ENCODE measurements around the gene SIL1. TPM values are rescaled to one million over a fixed set of nuclear protein-coding genes. Genes with fewer than 3 reads are reported as not detected.

SIL1 gene
- total RNA-seq, result 16.1 and 22.0 TPM in 2 replicates

- peak within 1 kb of the TSS; percentile 91 for H3K4me3 Mint-ChIP-seq
- ATAC-seq (ENCODE audit: low read depth) (peak; percentile 98), DNase-seq (peak; percentile 91)
- ChIA-PET CTCF (interaction anchor here (0.7 kb wide), 2 partner anchors 76 to 96 kb away, joined by 3 read pairs; no protein-coding TSS in a partner anchor), POLR2A (interaction anchor here (0.5 to 1.8 kb wide), 18 partner anchors 12 to 845 kb away, joined by 3 to 14 read pairs (median 5); partner anchors contain the start of genes CXXC5, MATR3, PAIP2 and SPATA24)
- intact Hi-C loops (cut with micrococcal nuclease), result loop anchor here (1.0 to 10.0 kb wide), 7 partner anchors 76 to 1207 kb away; partner anchors contain the start of genes ANKHD1, CTNNA1, FAM53C and HSPA9
- H3K27ac Mint-ChIP-seq, result peak within 1 kb of the TSS; percentile 90
- no peaks in the 10 kb centered on the region for H3K9me3 Mint-ChIP-seq
- no peaks in the 10 kb centered on the region for H3K27me3 Mint-ChIP-seq
- no peak for TF ChIP-seq CTCF (IDR thresholded peaks at IDR 0.05)
- H3K36me3 Mint-ChIP-seq (ENCODE audit: low read depth), result peaks cover 2% of the 10 kb centered on the region
- H3K4me1 Mint-ChIP-seq, result peaks cover 21% of the 10 kb centered on the region
Observed at GRCh38 chr5:139197710-139198669, at the start of gene SIL1. TSS of gene SIL1 (minus strand) at chr5:139198368. CDS start at chr5:139127843, 70,525 bp downstream.

GRCh38 chr5:139246394-139246793 is 48.2 kb upstream of the SIL1 start:
- no peak for ATAC-seq (ENCODE audit: low read depth)
- ChIA-PET POLR2A (no interaction called here), CTCF (no interaction called here)

GRCh38 chr5:139245637-139246339 is 47.6 kb upstream of the SIL1 start:
- no peaks in the 10 kb centered on the region for H3K36me3 Mint-ChIP-seq (ENCODE audit: low read depth)
- no peak overlapping the region for H3K27ac Mint-ChIP-seq
- POLR2A ChIA-PET, result no interaction called here

More at GRCh38 chr5:139246394-139246793, 48.2 kb upstream of the SIL1 start:
- DNase-seq, result no peak
- intact Hi-C loops (cut with micrococcal nuclease), result no loop called here
- H3K27ac Mint-ChIP-seq, result no peak overlapping the region
- H3K36me3 Mint-ChIP-seq (ENCODE audit: low read depth), result no peaks in the 10 kb centered on the region
- H3K4me3 Mint-ChIP-seq, result no peak overlapping the region
- H3K27me3 Mint-ChIP-seq, result no peaks in the 10 kb centered on the region
- TF ChIP-seq CTCF (IDR thresholded peaks at IDR 0.05), result no peak
- H3K4me1 Mint-ChIP-seq, result peaks cover 3% of the 10 kb centered on the region
- no peaks in the 10 kb centered on the region for H3K9me3 Mint-ChIP-seq

GRCh38 chr5:139243425-139243970 is 45.3 kb upstream of the SIL1 start:
- peaks cover 11% of the 10 kb centered on the region for H3K27me3 Mint-ChIP-seq
- H3K36me3 Mint-ChIP-seq (ENCODE audit: low read depth), result no peaks in the 10 kb centered on the region
- no peak for ATAC-seq (ENCODE audit: low read depth)
- H3K9me3 Mint-ChIP-seq, result no peaks in the 10 kb centered on the region
- no peak for DNase-seq
- ChIA-PET CTCF (no interaction called here), POLR2A (no interaction called here)
- intact Hi-C loops (cut with micrococcal nuclease), result no loop called here
- no peak overlapping the region for H3K4me3 Mint-ChIP-seq
- no peaks in the 10 kb centered on the region for H3K4me1 Mint-ChIP-seq
- TF ChIP-seq CTCF (IDR thresholded peaks at IDR 0.05), result no peak
- H3K27ac Mint-ChIP-seq, result no peak overlapping the region

More at GRCh38 chr5:139245637-139246339, 47.6 kb upstream of the SIL1 start:
- Mint-ChIP-seq H3K4me1 (no peaks in the 10 kb centered on the region), H3K4me3 (no peak overlapping the region), H3K9me3 (no peaks in the 10 kb centered on the region), H3K27me3 (peaks cover 3% of the 10 kb centered on the region)
- CTCF ChIA-PET, result no interaction called here
- intact Hi-C loops (cut with micrococcal nuclease), result no loop called here
- DNase-seq (no peak), ATAC-seq (ENCODE audit: low read depth) (no peak)
- TF ChIP-seq CTCF (IDR thresholded peaks at IDR 0.05), result no peak
